ENCODE data around the gene AGAP1.

The AGAP1 gene

GRCh38 chr2:235679471-235679870 is 185.6 kb downstream of the AGAP1 start:
- DNase-seq (ENCODE audit: low read depth in 2 of 2, low spot score in 1 of 2), result no peak

- no peak for DNase-seq (ENCODE audit: low read depth in 2 of 2, low spot score in 1 of 2)
These were observed 191.3 kb downstream of the AGAP1 start for GRCh38 chr2:235685024-235685721.

GRCh38 chr2:235688511-235689426 is 194.9 kb downstream of the AGAP1 start:
- DNase-seq (ENCODE audit: low read depth in 2 of 2, low spot score in 1 of 2), result no peak

GRCh38 chr2:235689427-235689853 is 195.6 kb downstream of the AGAP1 start:
- no peak for DNase-seq (ENCODE audit: low read depth in 2 of 2, low spot score in 1 of 2)

- DNase-seq (ENCODE audit: low read depth in 2 of 2, low spot score in 1 of 2), result no peak
These were observed 196.4 kb downstream of the AGAP1 start for GRCh38 chr2:235690082-235690808.

- no peak for DNase-seq (ENCODE audit: low read depth in 2 of 2, low spot score in 1 of 2)
These were observed 197.1 kb downstream of the AGAP1 start for GRCh38 chr2:235690809-235691450.

- DNase-seq (ENCODE audit: low read depth in 2 of 2, low spot score in 1 of 2), result no peak
These were observed 198.2 kb downstream of the AGAP1 start for GRCh38 chr2:235692076-235692475.

- DNase-seq (ENCODE audit: low read depth in 2 of 2, low spot score in 1 of 2), result no peak
These were observed 198.9 kb downstream of the AGAP1 start for GRCh38 chr2:235692671-235693171.

- no peak for DNase-seq (ENCODE audit: low read depth in 2 of 2, low spot score in 1 of 2)
These were observed 199.4 kb downstream of the AGAP1 start for GRCh38 chr2:235693279-235693678.

GRCh38 chr2:235694721-235695601 is 201.1 kb downstream of the AGAP1 start:
- no peak for DNase-seq (ENCODE audit: low read depth in 2 of 2, low spot score in 1 of 2)

- no peak for DNase-seq (ENCODE audit: low read depth in 2 of 2, low spot score in 1 of 2)
These were observed 201.7 kb downstream of the AGAP1 start for GRCh38 chr2:235695602-235695895.

- DNase-seq (ENCODE audit: low read depth in 2 of 2, low spot score in 1 of 2), result no peak
These were observed 203.2 kb downstream of the AGAP1 start for GRCh38 chr2:235697041-235697440.

GRCh38 chr2:235698028-235698427 is 204.2 kb downstream of the AGAP1 start:
- no peak for DNase-seq (ENCODE audit: low read depth in 2 of 2, low spot score in 1 of 2)

GRCh38 chr2:235698491-235698890 is 204.6 kb downstream of the AGAP1 start:
- DNase-seq (ENCODE audit: low read depth in 2 of 2, low spot score in 1 of 2), result no peak

- no peak for DNase-seq (ENCODE audit: low read depth in 2 of 2, low spot score in 1 of 2)
These were observed 205.7 kb downstream of the AGAP1 start for GRCh38 chr2:235699576-235699975.

- no peak for DNase-seq (ENCODE audit: low read depth in 2 of 2, low spot score in 1 of 2)
These were observed 207.6 kb downstream of the AGAP1 start for GRCh38 chr2:235701206-235701981.

GRCh38 chr2:235702186-235702585 is 208.3 kb downstream of the AGAP1 start:
- DNase-seq (ENCODE audit: low read depth in 2 of 2, low spot score in 1 of 2), result no peak

GRCh38 chr2:235703711-235704295 is 210.0 kb downstream of the AGAP1 start:
- DNase-seq (ENCODE audit: low read depth in 2 of 2, low spot score in 1 of 2), result no peak

GRCh38 chr2:235705296-235705695 is 211.5 kb downstream of the AGAP1 start:
- no peak for DNase-seq (ENCODE audit: low read depth in 2 of 2, low spot score in 1 of 2)
